Measurements from ENCODE around the gene TLE1. TPM values are rescaled to one million over a fixed set of nuclear protein-coding genes. Genes with fewer than 3 reads are reported as not detected.
"Not testable (repeated sequence)": the region's sequence is repeated elsewhere in the genome, so short reads cannot be mapped to it uniquely, and the experiment has no call there.

Gene TLE1
- total RNA-seq, 1 experiment from 2014 or later = 28.5 TPM

DNA sequence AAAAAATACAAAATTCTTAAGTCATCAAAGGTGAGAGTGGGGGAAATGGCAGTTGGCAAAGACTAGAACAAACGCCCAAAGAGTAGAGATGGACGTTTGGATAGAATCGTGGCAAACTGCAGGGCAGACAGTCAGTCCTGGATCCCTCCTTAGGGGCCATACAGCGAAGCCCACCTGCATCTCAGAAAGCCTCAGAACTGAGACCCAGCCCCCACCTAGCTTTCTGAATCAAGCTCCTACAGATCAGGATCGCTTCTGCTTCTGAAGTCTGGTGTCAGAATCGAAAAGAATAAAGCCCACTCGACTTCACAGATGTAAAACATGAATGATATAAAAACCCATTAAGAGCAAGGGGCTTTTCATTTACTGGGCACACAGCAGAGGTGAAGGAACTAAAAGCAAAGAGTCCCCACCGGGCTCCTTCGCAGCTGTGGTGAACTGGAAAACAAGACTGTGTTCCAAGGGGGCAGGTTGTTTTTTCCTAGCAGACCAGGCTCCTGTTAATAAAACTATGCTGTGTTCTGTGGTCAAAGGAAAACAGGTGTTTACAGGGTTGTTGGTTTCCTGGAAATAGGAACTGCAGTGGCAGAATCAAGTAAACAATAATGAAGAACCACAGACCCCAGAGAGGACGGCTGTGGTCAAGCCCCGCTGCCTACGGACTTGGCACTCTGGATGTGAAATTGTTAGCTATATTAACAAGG is 91.8 kb downstream of the TLE1 start:
- in situ Hi-C loops (cut with HindIII; ENCODE audit: low pct_unique_long_range_greater_than_20kb, low sequenced_read_pairs) = no loop called here
- no peak for DNase-seq (ENCODE audit: low read depth, low spot score)

- in situ Hi-C loops (cut with HindIII; ENCODE audit: low pct_unique_long_range_greater_than_20kb, low sequenced_read_pairs) = no loop called here
- DNase-seq (ENCODE audit: low read depth, low spot score) = no peak
Measured at GRCh38 chr9:81596679-81597418, 92.5 kb downstream of the TLE1 start.

DNA sequence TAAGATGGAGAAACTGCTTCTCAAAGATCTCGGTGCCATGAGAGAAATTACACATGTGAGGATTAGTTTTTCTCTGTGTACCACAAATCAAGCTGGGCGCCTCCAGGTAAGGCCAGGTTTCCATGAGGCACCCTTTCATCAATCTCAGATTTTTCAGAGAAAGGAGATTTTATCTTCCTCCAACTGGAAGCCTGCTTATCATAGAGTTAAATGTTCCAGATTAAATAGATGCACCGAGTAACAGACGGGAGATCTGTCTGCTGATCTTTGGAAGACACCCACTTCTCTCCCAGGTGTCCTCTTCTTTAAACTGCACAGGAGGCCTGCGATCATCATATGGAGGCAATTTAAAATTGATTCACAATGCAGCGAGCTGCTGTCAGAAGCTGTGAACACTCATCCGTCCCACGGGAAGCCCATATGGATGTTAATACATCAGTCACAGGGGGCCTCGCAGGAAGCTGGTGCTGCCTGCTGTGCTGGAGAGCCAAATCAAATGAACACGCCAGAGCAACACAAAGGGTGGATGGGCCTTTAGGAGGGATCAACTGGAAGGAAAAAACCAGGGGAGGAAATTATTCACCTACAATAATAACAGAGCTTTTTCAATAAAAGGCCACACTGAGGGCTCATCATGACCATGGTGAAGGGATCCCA is 93.3 kb downstream of the TLE1 start:
- in situ Hi-C loops (cut with HindIII; ENCODE audit: low pct_unique_long_range_greater_than_20kb, low sequenced_read_pairs) = no loop called here
- no peak for DNase-seq (ENCODE audit: low read depth, low spot score)

DNA sequence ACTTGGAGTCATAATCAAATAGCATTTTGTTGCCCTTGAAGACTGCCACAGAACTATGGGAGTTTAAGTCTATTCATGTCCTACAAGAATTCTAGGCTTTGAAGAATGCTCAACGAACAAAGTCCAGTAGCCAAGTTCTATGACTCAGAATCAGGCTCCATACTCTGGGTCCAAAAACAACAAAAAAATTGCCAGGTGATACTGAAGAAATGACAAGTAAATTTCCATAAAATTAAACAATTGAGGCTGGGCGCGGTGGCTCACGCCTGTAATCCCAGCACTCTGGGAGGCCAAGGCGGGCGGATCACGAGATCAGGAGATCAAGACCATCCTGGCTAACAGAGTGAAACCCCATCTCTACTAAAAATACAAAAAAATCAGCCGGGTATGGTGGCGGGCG is 94.1 kb downstream of the TLE1 start:
- DNase-seq (ENCODE audit: low read depth, low spot score); in situ Hi-C loops (cut with HindIII; ENCODE audit: low pct_unique_long_range_greater_than_20kb, low sequenced_read_pairs): not testable (repeated sequence)

- DNase-seq (ENCODE audit: low read depth, low spot score) = no peak
- in situ Hi-C loops (cut with HindIII; ENCODE audit: low pct_unique_long_range_greater_than_20kb, low sequenced_read_pairs) = no loop called here
Measured at GRCh38 chr9:81594415-81594814, 94.9 kb downstream of the TLE1 start.

DNA sequence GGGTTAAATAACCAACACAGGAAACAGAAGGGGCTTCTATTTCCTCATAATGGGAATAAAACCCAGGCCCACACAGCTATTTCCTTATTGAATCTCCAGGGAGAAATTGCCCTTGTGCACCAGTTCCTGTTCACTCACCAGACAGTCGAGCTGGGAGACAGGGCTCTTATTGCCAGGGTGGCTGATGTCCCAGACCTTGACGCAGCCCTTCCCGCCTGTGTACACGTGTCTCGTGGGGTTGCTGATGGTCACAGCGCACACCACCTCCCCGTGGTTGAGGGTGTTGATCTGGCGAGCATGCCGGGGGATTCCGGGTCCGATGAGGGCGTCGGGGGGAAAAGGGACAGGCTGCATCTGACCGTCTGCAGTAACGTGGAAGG is 96.5 kb downstream of the TLE1 start:
- in situ Hi-C loops (cut with HindIII; ENCODE audit: low pct_unique_long_range_greater_than_20kb, low sequenced_read_pairs) = no loop called here
- no peak for DNase-seq (ENCODE audit: low read depth, low spot score)

- no peak for DNase-seq (ENCODE audit: low read depth, low spot score)
- in situ Hi-C loops (cut with HindIII; ENCODE audit: low pct_unique_long_range_greater_than_20kb, low sequenced_read_pairs) = no loop called here
Measured at GRCh38 chr9:81591791-81592190, 97.6 kb downstream of the TLE1 start.

- in situ Hi-C loops (cut with HindIII; ENCODE audit: low pct_unique_long_range_greater_than_20kb, low sequenced_read_pairs) = no loop called here
- no peak for DNase-seq (ENCODE audit: low read depth, low spot score)
Measured at GRCh38 chr9:81590688-81591087, 98.7 kb downstream of the TLE1 start.

- in situ Hi-C loops (cut with HindIII; ENCODE audit: low pct_unique_long_range_greater_than_20kb, low sequenced_read_pairs) = no loop called here
- no peak for DNase-seq (ENCODE audit: low read depth, low spot score)
Measured at GRCh38 chr9:81589819-81590218, 99.5 kb downstream of the TLE1 start.

- DNase-seq (ENCODE audit: low read depth, low spot score) = no peak
- in situ Hi-C loops (cut with HindIII; ENCODE audit: low pct_unique_long_range_greater_than_20kb, low sequenced_read_pairs) = no loop called here
Measured at GRCh38 chr9:81589392-81589791, 100.0 kb downstream of the TLE1 start.

DNA sequence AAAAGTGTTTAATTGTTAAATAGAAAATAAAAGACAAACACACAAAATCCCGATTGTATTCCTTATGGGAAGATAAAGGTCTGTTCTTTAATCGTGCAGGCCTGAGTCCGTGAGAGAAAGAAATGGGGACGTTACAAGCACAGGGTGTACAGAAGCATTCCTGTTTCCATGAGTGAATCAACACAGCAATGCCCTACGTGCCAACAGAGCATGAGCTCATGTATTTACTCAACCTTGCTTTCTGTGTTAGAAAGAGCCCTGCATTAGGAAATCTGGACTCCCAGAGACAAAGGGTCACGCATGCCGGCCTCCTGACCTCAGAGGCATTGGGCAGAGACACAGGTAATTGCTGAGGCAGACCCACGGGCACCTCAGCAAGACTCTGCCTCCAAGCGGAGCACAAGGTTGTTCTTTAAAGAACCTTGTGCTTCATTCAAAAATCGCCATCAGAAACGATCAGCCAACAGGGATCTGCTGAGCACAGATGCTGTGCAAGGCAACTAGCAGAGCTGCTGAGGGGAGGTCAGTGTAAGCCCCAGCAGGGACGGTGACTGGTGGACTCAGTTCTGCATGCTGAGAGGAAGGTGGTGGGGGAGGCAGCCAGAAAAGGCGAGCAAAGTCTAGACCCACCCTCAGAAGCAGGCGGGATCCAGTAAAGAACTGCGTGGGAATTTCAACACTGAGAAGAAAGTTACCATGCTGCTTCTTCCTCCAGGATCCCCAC is 101.0 kb downstream of the TLE1 start:
- in situ Hi-C loops (cut with HindIII; ENCODE audit: low pct_unique_long_range_greater_than_20kb, low sequenced_read_pairs) = no loop called here
- DNase-seq (ENCODE audit: low read depth, low spot score) = no peak

DNA sequence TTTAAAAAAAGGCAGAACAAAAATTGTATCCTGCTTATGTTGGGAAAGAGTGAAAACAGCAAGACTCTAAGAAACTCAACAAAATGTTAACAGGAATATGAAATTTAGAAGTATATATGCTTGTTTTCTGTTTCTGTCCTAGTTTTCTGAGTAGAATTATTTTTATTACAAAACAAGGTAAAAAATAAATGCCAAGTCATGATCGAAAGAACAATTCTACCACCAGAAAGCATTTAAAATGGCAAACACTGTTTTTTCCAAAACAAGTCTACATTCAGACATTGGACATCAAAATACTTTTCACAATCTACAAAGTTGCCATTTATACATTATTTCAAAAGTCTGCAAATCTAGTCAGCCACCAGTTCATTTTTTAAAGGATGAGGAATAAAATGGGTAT is 102.6 kb downstream of the TLE1 start:
- DNase-seq (ENCODE audit: low read depth, low spot score) = no peak
- in situ Hi-C loops (cut with HindIII; ENCODE audit: low pct_unique_long_range_greater_than_20kb, low sequenced_read_pairs) = no loop called here

DNA sequence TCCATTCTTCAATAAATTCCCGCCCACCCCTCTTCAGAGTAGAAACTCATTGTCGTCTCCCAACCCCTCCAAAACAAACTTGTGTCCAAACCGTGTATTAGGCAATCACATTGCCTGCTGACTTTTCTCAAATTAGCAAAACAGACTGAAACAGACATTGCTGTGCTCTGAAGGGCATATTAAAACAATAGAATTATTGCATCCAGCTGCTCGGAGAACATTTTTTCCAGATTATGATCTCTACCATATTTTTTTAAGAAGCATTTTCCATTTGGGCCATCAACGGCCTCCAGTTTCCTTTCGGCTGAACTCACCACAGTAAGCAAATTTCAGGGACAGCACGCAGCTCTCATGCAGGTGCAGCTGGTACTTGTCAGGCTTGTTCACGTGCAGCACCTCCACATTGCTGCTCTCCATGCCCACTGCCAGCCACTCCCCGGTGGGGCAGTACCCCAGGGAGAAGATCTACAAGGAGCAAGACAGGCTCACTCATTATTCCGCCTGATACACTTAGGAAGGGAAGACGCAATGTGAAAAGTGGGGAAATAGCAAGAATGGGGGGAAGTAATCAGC is 104.1 kb downstream of the TLE1 start:
- in situ Hi-C loops (cut with HindIII; ENCODE audit: low pct_unique_long_range_greater_than_20kb, low sequenced_read_pairs) = no loop called here
- no peak for DNase-seq (ENCODE audit: low read depth, low spot score)

GRCh38 chr9:81584099-81584498 is 105.2 kb downstream of the TLE1 start:
- in situ Hi-C loops (cut with HindIII; ENCODE audit: low pct_unique_long_range_greater_than_20kb, low sequenced_read_pairs) = no loop called here
- no peak for DNase-seq (ENCODE audit: low read depth, low spot score)

- in situ Hi-C loops (cut with HindIII; ENCODE audit: low pct_unique_long_range_greater_than_20kb, low sequenced_read_pairs) = no loop called here
- DNase-seq (ENCODE audit: low read depth, low spot score) = no peak
Measured at GRCh38 chr9:81581986-81582385, 107.4 kb downstream of the TLE1 start.

- no peak for DNase-seq (ENCODE audit: low read depth, low spot score)
- in situ Hi-C loops (cut with HindIII; ENCODE audit: low pct_unique_long_range_greater_than_20kb, low sequenced_read_pairs) = no loop called here
Measured at GRCh38 chr9:81579381-81579780, 110.0 kb downstream of the TLE1 start.

DNA sequence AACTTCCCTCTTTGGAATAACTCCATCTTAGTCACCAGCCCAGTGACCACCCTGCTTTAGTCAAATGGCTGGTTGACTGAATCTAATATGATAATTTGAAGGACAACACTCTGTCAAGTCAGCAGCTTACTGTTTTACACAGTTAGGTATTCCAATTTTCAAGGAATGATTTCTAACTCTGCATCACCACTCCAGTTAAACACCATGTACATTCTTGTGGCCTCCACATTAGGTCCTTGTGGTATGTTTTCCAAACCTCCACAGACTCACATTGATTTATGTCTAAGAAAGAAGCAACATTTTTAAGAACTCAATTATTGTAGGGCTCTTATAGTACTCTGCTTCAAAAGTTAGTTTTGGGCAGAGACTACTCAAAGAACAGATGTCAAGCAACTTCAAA is 110.7 kb downstream of the TLE1 start:
- in situ Hi-C loops (cut with HindIII; ENCODE audit: low pct_unique_long_range_greater_than_20kb, low sequenced_read_pairs) = no loop called here
- no peak for DNase-seq (ENCODE audit: low read depth, low spot score)

- no peak for DNase-seq (ENCODE audit: low read depth, low spot score)
- in situ Hi-C loops (cut with HindIII; ENCODE audit: low pct_unique_long_range_greater_than_20kb, low sequenced_read_pairs) = no loop called here
Measured at GRCh38 chr9:81575956-81576355, 113.4 kb downstream of the TLE1 start.
